Prostate gland (tissue), 2 donors: ENCODE measurements around the gene NPAS1. TPM values are rescaled to one million over a fixed set of nuclear protein-coding genes. Genes with fewer than 3 reads are reported as not detected.

Experiments used
- DNase-seq: peaks from one replicate; pipeline ENCODE4 v3.0.0-alpha.2; 2019; ENCODE audit warnings: low spot score
- H3K27ac ChIP-seq, 2 donors: fragments of 200-600 bp; sonication (generic); 2 replicates each; pipeline ENCODE4 v1.5.1; 2017 to 2019
- H3K27me3 ChIP-seq: fragments of 200-600 bp; sonication (generic); replicated peaks from 2 replicates; pipeline ENCODE4 v1.5.1; 2019; ENCODE audit not compliant: insufficient read depth
- H3K36me3 ChIP-seq, 2 donors: fragments of 200-600 bp; sonication (generic); 1 replicate in 1 of 2; 2 replicates in 1 of 2; pipeline versions ENCODE4 v1.5.1 to v1.8.1; 2017 to 2019
- H3K4me1 ChIP-seq: fragments of 200-600 bp; sonication (generic); replicated peaks from 2 replicates; pipeline ENCODE4 v1.5.1; 2019
- H3K4me3 ChIP-seq, 2 donors: fragments of 200-600 bp; sonication (generic); 2 replicates each; pipeline ENCODE4 v1.5.1; 2017 to 2019
- H3K9me3 ChIP-seq: fragments of 200-600 bp; sonication (generic); 2 replicates; pipeline ENCODE4 v1.5.1; 2017
- CTCF ChIP-seq, 4 experiments: fragments of 200-600 bp in 2 of 4; fragments of 450-650 bp in 2 of 4; sonication (generic) in 2 of 4; IDR thresholded peaks; 1 replicate in 3 of 4; 2 replicates in 1 of 4; pipeline ENCODE4 v1.5.1; 2016 to 2019; ENCODE audit warnings: antibody characterized with exemption in 4 of 4, mild to moderate bottlenecking in 2 of 4, moderate library complexity in 2 of 4
- POLR2A ChIP-seq: fragments of 450-650 bp; IDR thresholded peaks from one replicate; pipeline ENCODE4 v1.6.1; 2016; ENCODE audit warnings: antibody characterized with exemption, mild to moderate bottlenecking
- POLR2AphosphoS5 ChIP-seq: sonication (generic); formaldehyde crosslinking; IDR thresholded peaks from one replicate; pipeline ENCODE4 v1.6.1; 2017; ENCODE audit warnings: antibody characterized with exemption
- WGBS: methylation state at CpG from one replicate; pipeline ENCODE4 v1.1.5; 2018; 5-methylcytosine and 5-hydroxymethylcytosine counted together
- intact Hi-C: fragments of 100-400 bp; cut with DNase I; formaldehyde crosslinking; loops from one replicate; pipeline ENCODE4 v1.14.2; 2022
- total RNA-seq, 2 donors: library from RNA; depleted of rRNA; stranded (reverse); fragments of >200 nt; gene quantifications; one replicate each; pipeline ENCODE4 v1.1.0, GENCODE V29; 2016

The NPAS1 gene
- total RNA-seq, 2 donors from 2014 or later = 0.27 to 0.51 TPM

- H3K36me3 ChIP-seq = peaks cover 22 to 30% of the 10 kb centered on the region in 2 donors
- no peaks in the 10 kb centered on the region for H3K27me3 ChIP-seq
- H3K9me3 ChIP-seq = no peaks in the 10 kb centered on the region
- no peak overlapping the region for H3K27ac ChIP-seq
- 75% methylated on average over 5 of the region's 6 CpGs for WGBS
- DNase-seq = no peak
- TF ChIP-seq CTCF (IDR thresholded peaks at IDR 0.05) = no peak
- no peak for TF ChIP-seq POLR2AphosphoS5
- TF ChIP-seq POLR2A = no peak
- H3K4me3 ChIP-seq = no peak overlapping the region
- H3K4me1 ChIP-seq = no peaks in the 10 kb centered on the region
- intact Hi-C loops = no loop called here
Observed at GRCh38 chr19:47081095-47081494, 61.5 kb downstream of the NPAS1 start.

- Histone ChIP-seq H3K4me3 (no peak overlapping the region), H3K27ac (no peak overlapping the region), H3K36me3 (peaks cover 22 to 30% of the 10 kb centered on the region in 2 donors), H3K9me3 (no peaks in the 10 kb centered on the region), H3K4me1 (no peaks in the 10 kb centered on the region), H3K27me3 (no peaks in the 10 kb centered on the region)
- 95% methylated on average over 5 of the region's 5 CpGs for WGBS
- no peak for TF ChIP-seq CTCF (IDR thresholded peaks at IDR 0.05)
- TF ChIP-seq POLR2A = no peak
- no peak for TF ChIP-seq POLR2AphosphoS5
- intact Hi-C loops = no loop called here
- DNase-seq = no peak
Observed at GRCh38 chr19:47082493-47082892, 62.9 kb downstream of the NPAS1 start.

GRCh38 chr19:47084879-47085439 is 65.3 kb downstream of the NPAS1 start:
- Histone ChIP-seq H3K9me3 (no peaks in the 10 kb centered on the region), H3K4me1 (no peaks in the 10 kb centered on the region), H3K36me3 (peaks cover 22 to 38% of the 10 kb centered on the region in 2 donors), H3K4me3 (no peak overlapping the region), H3K27me3 (no peaks in the 10 kb centered on the region), H3K27ac (no peak overlapping the region)
- intact Hi-C loops = no loop called here
- DNase-seq = no peak
- WGBS = 89% methylated on average over 24 of the region's 24 CpGs
- TF ChIP-seq POLR2AphosphoS5 (no peak), POLR2A (no peak), CTCF (IDR thresholded peaks at IDR 0.05) (no peak)

- H3K27me3 ChIP-seq = no peaks in the 10 kb centered on the region
- no peak overlapping the region for H3K27ac ChIP-seq
- intact Hi-C loops = no loop called here
- TF ChIP-seq POLR2A (no peak), POLR2AphosphoS5 (no peak), CTCF (IDR thresholded peaks at IDR 0.05) (no peak)
- no peak for DNase-seq
- H3K9me3 ChIP-seq = no peaks in the 10 kb centered on the region
- H3K4me1 ChIP-seq = no peaks in the 10 kb centered on the region
- WGBS = 94% methylated on average over 17 of the region's 17 CpGs
- peaks cover 22 to 41% of the 10 kb centered on the region in 2 donors for H3K36me3 ChIP-seq
- no peak overlapping the region for H3K4me3 ChIP-seq
Observed at GRCh38 chr19:47086280-47086679, 66.6 kb downstream of the NPAS1 start.

GRCh38 chr19:47089767-47090350 is 70.2 kb downstream of the NPAS1 start:
- no peak overlapping the region for H3K27ac ChIP-seq

More at GRCh38 chr19:47089767-47090350, 70.2 kb downstream of the NPAS1 start:
- H3K9me3 ChIP-seq = no peaks in the 10 kb centered on the region
- no peak overlapping the region for H3K4me3 ChIP-seq
- DNase-seq = no peak
- H3K27me3 ChIP-seq = no peaks in the 10 kb centered on the region
- intact Hi-C loops = no loop called here
- no peaks in the 10 kb centered on the region for H3K4me1 ChIP-seq
- 96% methylated on average over 21 of the region's 21 CpGs for WGBS
- TF ChIP-seq POLR2AphosphoS5 = no peak
- no peak for TF ChIP-seq POLR2A
- TF ChIP-seq CTCF (IDR thresholded peaks at IDR 0.05) = no peak
- peaks cover 4 to 17% of the 10 kb centered on the region in 2 donors for H3K36me3 ChIP-seq
